ENCODE data around the gene TUBB6.

- TF ChIP-seq CTCF (conservative IDR thresholded peaks at IDR 0.05 in 1 of 2, IDR thresholded peaks at IDR 0.05 in 1 of 2; ENCODE audit: low read depth in 1 of 2, low read length in 2 of 2) = no peak
- no peak for TF ChIP-seq EZH2 (IDR thresholded peaks at IDR 0.05; ENCODE audit: low read length, missing control alignments)
These were observed 20.8 kb upstream of the TUBB6 start for GRCh38 chr18:12287131-12287681.

Data from fibroblast of lung (primary cell).